ENCODE measurements around the gene PCDHGA8. TPM values are rescaled to one million over a fixed set of nuclear protein-coding genes. Genes with fewer than 3 reads are reported as not detected.
A peak's percentile ranks its signal among the peaks of the same experiment; 100 is the strongest.

The PCDHGA8 gene
- total RNA-seq, 2 donors from 2014 or later, result 7.5 to 13.9 TPM

DNA sequence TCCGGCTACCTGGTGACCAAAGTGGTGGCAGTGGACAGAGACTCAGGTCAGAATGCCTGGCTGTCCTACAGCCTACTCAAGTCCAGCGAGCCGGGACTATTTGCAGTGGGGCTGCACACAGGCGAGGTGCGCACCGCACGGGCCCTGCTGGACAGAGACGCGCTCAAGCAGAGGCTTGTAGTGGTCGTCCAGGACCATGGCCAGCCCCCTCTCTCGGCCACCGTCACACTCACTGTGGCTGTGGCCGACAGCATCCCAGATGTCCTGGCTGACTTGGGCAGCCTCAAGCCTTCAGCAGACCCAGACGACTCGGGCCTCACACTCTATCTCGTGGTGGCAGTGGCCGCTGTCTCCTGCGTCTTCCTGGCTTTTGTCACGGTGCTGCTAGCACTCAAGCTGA, 35.5 kb upstream of the PCDHGA8 start:
- DNase-seq (ENCODE audit: low spot score) (no peak), ATAC-seq (ENCODE audit: insufficient number of reproducible peaks, low FRiP score, low read depth) (no peak)
- Histone ChIP-seq H3K27me3 (replicated peaks; ENCODE audit: insufficient read depth) (no peaks in the 10 kb centered on the region), H3K4me3 (no peak overlapping the region), H3K36me3 (no peaks in the 10 kb centered on the region), H3K9me3 (peaks cover 84% of the 10 kb centered on the region), H3K27ac (no peak overlapping the region), H3K4me1 (ENCODE audit: control insufficient read depth in 1 of 2, low read depth in 2 of 2) (no peaks in the 10 kb centered on the region)
- TF ChIP-seq, protein P1, sequence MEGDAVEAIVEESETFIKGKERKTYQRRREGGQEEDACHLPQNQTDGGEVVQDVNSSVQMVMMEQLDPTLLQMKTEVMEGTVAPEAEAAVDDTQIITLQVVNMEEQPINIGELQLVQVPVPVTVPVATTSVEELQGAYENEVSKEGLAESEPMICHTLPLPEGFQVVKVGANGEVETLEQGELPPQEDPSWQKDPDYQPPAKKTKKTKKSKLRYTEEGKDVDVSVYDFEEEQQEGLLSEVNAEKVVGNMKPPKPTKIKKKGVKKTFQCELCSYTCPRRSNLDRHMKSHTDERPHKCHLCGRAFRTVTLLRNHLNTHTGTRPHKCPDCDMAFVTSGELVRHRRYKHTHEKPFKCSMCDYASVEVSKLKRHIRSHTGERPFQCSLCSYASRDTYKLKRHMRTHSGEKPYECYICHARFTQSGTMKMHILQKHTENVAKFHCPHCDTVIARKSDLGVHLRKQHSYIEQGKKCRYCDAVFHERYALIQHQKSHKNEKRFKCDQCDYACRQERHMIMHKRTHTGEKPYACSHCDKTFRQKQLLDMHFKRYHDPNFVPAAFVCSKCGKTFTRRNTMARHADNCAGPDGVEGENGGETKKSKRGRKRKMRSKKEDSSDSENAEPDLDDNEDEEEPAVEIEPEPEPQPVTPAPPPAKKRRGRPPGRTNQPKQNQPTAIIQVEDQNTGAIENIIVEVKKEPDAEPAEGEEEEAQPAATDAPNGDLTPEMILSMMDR (IDR thresholded peaks at IDR 0.05), result no peak

DNA sequence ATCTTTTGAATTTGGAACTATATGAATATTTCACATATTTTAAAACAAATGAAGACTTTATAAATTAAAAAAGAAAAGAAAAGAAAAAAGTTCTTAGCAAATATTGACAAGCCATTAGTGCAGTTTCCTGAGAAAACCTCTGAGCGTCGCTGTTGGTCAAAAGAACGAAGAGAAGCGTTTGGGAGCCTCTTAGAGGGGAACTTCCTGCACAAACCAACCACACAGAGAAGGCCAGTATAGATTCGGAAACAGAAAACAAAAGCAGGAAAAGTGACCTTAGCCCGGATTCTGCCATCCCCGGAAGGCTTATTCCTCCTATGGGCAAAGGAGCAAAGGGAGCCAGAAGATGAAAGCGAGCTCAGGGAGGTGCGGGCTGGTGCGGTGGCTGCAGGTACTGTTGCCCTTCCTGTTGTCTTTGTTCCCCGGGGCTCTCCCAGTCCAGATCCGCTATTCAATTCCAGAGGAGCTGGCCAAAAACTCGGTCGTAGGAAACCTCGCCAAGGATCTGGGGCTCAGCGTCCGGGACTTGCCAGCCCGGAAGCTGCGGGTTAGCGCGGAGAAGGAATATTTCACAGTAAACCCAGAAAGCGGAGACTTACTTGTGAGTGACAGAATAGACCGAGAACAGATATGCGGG, 32.5 kb upstream of the PCDHGA8 start, which contains the start of gene PCDHGB2:
Gene PCDHGB2 (plus strand): TSS at position 205 of the 637 bp plus-strand sequence. CDS start 142 bp downstream, at position 347.
- Histone ChIP-seq H3K27ac (no peak within 1 kb of the TSS), H3K27me3 (replicated peaks; ENCODE audit: insufficient read depth) (no peaks in the 10 kb centered on the region), H3K4me1 (ENCODE audit: control insufficient read depth in 1 of 2, low read depth in 2 of 2) (no peaks in the 10 kb centered on the region), H3K9me3 (peaks cover 89% of the 10 kb centered on the region), H3K4me3 (peak within 1 kb of the TSS; percentile 60), H3K36me3 (no peaks in the 10 kb centered on the region)
- DNase-seq (ENCODE audit: low spot score) (no peak), ATAC-seq (ENCODE audit: insufficient number of reproducible peaks, low FRiP score, low read depth) (no peak)
- TF ChIP-seq, protein P1 (IDR thresholded peaks at IDR 0.05), result no peak

DNA sequence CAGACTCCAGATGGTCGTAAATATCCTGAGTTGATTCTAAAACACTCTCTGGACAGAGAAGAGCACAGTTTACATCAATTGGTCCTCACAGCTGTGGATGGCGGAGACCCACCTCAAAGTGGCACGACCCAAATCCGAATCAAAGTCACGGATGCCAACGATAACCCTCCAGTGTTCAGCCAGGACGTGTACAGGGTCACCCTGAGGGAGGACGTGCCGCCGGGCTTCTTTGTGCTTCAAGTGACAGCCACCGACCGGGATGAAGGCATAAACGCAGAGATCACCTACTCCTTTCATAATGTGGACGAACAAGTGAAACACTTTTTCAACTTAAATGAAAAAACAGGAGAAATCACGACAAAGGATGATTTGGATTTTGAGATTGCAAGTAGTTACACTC, 31.7 kb upstream of the PCDHGA8 start:
- no peaks in the 10 kb centered on the region for H3K27me3 ChIP-seq (replicated peaks; ENCODE audit: insufficient read depth)
- TF ChIP-seq, protein P1 (IDR thresholded peaks at IDR 0.05), result no peak
- no peak for DNase-seq (ENCODE audit: low spot score)
- no peaks in the 10 kb centered on the region for H3K36me3 ChIP-seq
- no peak for ATAC-seq (ENCODE audit: insufficient number of reproducible peaks, low FRiP score, low read depth)
- H3K4me3 ChIP-seq, result peak overlapping the region; percentile 60
- no peaks in the 10 kb centered on the region for H3K4me1 ChIP-seq (ENCODE audit: control insufficient read depth in 1 of 2, low read depth in 2 of 2)
- no peak overlapping the region for H3K27ac ChIP-seq
- peaks cover 89% of the 10 kb centered on the region for H3K9me3 ChIP-seq

DNA sequence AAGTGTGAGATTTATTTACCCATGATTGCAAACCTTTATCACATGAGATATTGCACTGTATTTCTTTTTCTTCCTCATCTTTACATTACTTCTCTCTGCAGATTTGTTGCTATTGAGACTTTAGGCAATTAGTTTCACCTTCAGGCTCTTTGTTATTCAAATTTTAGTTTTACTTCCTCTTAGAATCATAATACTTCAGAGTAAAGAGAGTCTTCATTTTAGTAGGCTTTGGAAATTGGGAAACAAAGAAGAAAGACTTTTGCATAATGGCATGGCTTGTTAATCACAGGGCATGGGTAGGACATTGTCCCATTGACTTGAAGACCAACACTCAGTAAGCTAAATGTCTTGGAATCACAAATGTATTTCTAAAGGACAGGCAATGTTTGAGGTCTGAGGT, 29.7 kb upstream of the PCDHGA8 start:
- Histone ChIP-seq H3K4me1 (ENCODE audit: control insufficient read depth in 1 of 2, low read depth in 2 of 2) (no peaks in the 10 kb centered on the region), H3K27ac (no peak overlapping the region), H3K27me3 (replicated peaks; ENCODE audit: insufficient read depth) (no peaks in the 10 kb centered on the region), H3K4me3 (no peak overlapping the region), H3K36me3 (no peaks in the 10 kb centered on the region), H3K9me3 (peaks cover 90% of the 10 kb centered on the region)
- no peak for ATAC-seq (ENCODE audit: insufficient number of reproducible peaks, low FRiP score, low read depth)
- TF ChIP-seq, protein P1 (IDR thresholded peaks at IDR 0.05), result no peak
- DNase-seq (ENCODE audit: low spot score), result no peak

DNA sequence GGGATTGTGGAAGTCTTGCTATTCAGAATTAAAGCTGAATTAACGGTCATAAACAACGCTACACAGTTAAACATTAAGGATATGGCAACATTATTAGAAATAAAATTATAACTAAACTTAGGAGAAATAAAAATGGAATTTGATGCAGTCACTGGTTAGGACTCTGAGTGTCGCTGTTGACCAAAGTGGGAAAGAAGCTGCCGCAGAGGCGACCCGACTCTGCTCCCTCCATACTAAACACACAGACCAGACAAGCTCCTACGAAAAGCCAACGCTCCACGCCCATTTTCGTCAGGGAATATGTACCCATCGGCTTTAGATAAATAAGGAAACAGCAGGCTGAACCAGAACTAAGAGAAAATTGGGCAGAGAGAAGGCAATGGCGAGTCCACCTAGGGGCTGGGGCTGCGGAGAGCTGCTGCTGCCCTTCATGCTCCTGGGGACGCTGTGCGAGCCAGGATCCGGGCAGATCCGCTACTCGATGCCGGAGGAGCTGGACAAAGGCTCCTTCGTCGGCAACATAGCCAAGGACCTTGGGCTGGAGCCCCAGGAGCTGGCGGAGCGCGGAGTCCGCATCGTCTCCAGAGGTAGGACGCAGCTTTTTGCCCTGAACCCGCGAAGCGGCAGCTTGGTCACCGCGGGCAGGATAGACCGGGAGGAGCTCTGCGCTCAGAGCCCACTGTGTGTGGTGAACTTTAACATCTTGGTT, 28.3 kb upstream of the PCDHGA8 start, which contains the start of gene PCDHGA5:
Gene PCDHGA5 (plus strand): TSS at position 211 of the 709 bp plus-strand sequence. CDS start 169 bp downstream, at position 380.
- TF ChIP-seq, protein P1 (IDR thresholded peaks at IDR 0.05), result no peak
- DNase-seq (ENCODE audit: low spot score), result no peak
- Histone ChIP-seq H3K27ac (no peak within 1 kb of the TSS), H3K9me3 (peaks cover 84% of the 10 kb centered on the region), H3K36me3 (no peaks in the 10 kb centered on the region), H3K4me1 (ENCODE audit: control insufficient read depth in 1 of 2, low read depth in 2 of 2) (no peaks in the 10 kb centered on the region), H3K4me3 (peak within 1 kb of the TSS; percentile 3), H3K27me3 (replicated peaks; ENCODE audit: insufficient read depth) (no peaks in the 10 kb centered on the region)
- no peak for ATAC-seq (ENCODE audit: insufficient number of reproducible peaks, low FRiP score, low read depth)
